Stimulated activated CD4-positive, alpha-beta T cell treated with anti-CD3 and anti-CD28 coated beads, Interleukin-1b, Interleukin-23, amount 100 ng/mL, for 1 hour (primary cell): ENCODE results near the gene MAP3K15.
"Not testable (repeated sequence)": the region's sequence is repeated elsewhere in the genome, so short reads cannot be mapped to it uniquely, and the experiment has no call there.

ENCODE experiments used
- DNase-seq, 2 donors: peaks; one replicate each; pipeline ENCODE4 v3.0.0-alpha.2; 2020; ENCODE audit warnings: low read depth in 2 of 2

Gene MAP3K15

GRCh38 chrX:19532709-19533108, 17.4 kb upstream of the MAP3K15 start:
- no peak for DNase-seq

DNA sequence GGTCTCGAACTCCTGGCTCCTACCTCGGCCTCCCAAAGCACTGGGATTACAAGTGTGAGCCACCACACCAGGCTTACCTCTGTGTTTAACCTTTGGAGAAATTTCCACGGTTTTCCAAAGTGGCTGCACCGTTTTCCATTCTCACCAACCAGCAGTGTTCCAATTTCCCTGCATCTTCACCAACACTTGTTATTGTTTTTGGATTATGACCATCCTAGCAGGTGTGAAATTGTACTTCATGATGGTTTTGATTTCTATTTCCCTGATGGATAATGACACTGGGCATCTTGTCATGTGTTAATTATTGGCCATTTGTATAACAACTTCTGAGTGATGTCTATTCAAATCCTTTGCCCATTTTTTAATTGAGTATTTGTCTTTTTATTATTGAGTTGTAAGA, 2.7 kb upstream of the MAP3K15 start:
- DNase-seq, result no peak

DNA sequence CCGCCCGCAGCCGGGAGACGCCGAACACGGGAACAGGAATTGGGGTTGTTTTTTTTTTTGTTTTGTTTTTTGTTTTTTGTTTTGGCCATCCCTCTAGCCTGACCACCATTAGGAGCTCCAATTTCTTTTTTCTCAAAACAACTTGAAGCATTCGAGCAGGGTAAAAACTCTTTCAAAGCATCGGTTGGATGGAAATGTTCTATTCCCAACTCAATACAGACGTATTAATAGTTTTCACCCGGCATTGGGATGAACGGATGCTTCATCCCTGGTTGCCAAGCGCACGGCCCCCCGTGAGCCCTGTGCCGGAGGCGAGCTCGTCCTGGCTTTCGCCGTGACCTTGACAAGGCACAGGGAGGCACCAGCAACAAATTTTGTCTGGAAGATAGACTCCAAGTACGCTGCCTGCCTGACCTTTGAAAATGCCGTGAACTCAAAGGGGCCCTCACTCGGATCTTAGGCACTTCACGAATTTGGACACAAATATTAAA, 352 bp upstream of the MAP3K15 start:
- DNase-seq, result no peak

- no peak for DNase-seq
Measured at GRCh38 chrX:19513383-19513782, 1.9 kb downstream of the MAP3K15 start.

DNA sequence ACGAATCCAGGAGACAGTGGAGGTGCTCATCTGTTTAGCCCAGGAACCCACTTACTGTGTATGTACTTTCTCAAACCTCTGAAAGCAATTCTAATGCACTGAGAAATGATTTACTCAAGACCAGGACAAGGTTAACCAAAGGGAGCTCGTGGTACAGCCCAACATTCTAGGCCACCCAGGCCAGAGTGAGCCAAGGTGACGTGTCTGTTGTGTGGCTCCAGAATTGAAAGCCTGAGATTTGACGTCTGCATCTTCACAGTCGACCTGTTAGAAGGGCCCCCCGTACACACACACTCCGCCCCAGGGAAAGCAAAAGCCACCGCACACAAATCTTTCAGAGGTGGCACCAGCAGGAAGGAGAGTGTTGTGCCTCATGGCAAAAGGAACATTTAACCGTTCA, 2.3 kb downstream of the MAP3K15 start:
- DNase-seq, result no peak

- no peak for DNase-seq
Measured at GRCh38 chrX:19512359-19512758, 2.9 kb downstream of the MAP3K15 start.

GRCh38 chrX:19511796-19512195, 3.5 kb downstream of the MAP3K15 start:
- not testable (repeated sequence) for DNase-seq

DNA sequence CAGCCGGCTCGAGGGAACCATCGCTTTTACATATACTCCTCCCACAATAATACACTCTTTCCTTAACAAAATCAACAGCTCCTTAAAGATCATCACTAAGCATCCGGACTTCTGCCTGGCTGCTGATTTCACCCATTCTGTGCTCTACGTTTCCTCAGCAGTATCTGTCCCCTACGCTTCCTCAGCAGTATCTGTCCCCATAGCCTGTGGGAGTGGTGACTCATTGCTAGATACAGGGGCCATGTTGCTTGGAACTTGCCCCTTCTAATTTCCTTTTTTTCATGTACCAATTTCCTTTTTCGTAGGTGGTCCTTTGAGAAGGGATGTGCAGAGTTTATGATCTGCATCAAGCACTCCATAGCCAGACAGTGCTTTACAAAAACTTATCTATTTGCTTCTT, 18.6 kb downstream of the MAP3K15 start:
- DNase-seq, result no peak

- DNase-seq, result no peak
Measured at GRCh38 chrX:19487520-19488200, 27.6 kb downstream of the MAP3K15 start.

- no peak for DNase-seq
Measured at GRCh38 chrX:19479458-19479857, 35.9 kb downstream of the MAP3K15 start.

GRCh38 chrX:19468383-19468782, 46.9 kb downstream of the MAP3K15 start:
- not testable (repeated sequence) for DNase-seq

DNA sequence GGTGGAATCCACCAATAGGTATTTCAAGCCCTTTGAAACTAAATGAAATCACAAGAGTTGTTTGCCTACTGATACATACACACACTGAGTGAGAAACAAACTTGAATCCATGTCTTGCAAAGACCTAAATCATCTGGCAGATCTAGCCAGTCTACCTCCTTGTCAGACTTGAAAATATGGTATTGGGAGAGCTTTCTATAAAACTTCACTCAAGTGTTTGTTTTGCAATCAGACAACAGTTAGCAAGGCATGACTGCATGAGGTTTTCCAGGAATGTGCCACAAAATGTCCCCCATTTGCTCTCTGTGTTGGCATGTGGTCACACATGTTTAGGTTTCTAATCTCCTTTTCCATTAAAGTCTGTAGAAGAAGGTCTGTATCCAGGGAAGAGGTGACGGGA, 52.4 kb downstream of the MAP3K15 start:
- DNase-seq, result no peak

- DNase-seq, result no peak
Measured at GRCh38 chrX:19462231-19462630, 53.1 kb downstream of the MAP3K15 start.

DNA sequence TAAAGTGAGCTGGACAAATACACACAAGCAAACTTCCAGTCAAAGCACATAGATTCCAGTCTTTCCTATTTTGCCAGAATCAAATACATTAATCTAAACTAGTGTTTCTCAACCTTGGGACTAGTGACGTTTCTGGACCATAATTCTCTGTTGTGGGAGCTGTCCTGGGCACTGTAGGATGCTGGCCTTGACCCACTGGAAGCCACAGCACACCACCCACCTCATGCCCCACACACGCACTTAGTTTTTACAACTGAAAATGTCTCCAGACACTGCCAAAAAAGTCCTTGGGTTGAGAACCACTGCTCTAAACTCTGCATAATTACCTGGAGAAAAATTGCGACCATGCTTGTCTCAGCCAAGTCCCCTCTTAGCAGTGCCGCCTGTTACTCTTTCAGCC, 57.6 kb downstream of the MAP3K15 start:
- DNase-seq, result no peak

- DNase-seq, result no peak
Measured at GRCh38 chrX:19448077-19448476, 67.2 kb downstream of the MAP3K15 start.

- no peak for DNase-seq
Measured at GRCh38 chrX:19446397-19446796, 68.9 kb downstream of the MAP3K15 start.

DNA sequence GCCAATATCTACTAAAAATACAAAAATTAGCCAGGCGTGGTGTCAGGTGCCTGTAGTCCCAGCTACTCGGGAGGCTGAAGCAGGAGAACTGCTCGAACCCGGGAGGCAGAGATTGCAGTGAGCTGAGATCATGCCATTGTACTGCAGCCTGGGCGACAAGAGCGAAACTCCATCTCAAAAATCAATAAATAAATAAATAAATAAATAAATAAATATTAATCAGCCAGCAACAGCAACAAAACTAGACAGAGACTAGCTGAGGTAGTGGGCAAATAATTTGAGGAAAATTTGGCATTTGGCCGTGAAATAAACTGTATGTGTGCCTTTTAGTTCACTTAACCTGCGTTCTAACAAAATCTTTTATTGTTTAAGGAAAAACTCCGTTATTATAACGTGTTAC, 69.5 kb downstream of the MAP3K15 start:
- DNase-seq, result not testable (repeated sequence)

DNA sequence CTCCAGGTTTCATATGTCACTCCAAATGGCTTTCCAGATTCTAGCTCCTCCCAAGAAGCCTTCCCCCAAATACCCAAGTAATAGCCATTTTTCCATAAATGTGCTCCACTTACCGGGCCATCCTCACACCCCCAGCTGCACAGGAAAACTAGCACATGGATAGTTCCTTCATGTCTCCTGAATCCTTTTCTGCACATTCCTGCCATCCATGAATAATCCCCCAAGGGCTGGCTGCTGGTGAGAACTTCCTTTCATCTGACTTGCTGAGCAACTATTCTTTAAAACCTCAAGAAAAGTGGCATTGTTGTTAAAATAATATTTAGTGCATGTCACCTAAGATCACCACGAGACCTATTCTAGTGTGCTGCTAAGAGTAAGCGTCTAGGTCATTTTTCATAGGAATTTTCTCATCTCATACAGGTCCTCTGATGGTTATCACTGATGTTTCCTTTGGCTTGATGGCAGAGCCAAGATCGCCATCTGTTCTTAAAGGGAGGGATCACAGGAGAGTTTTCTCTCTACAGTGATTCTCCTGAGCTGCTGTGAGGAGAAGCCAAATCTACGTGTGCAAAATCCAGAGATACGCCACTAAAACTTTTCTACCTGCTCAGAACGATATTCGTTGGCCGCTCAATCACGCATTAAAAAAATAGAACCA, 71.3 kb downstream of the MAP3K15 start:
- no peak for DNase-seq

DNA sequence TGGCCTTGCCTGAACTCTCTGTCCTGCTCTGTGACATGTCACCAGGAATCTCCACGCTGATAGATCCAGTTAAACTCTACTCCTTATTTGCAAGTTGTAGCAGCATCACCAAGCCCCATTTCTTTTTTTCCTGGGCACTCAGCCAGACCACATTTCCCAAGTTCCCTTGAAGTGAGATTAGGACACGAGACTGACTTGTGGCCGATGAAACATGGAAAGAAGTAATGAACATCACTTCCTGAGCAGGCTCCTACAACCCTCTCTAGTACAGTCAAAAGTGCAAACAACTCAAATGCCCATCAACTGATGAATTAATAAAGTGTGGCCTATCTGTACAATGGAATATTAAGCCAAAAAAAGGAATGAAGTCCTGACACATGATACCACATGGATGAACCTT, 74.6 kb downstream of the MAP3K15 start:
- no peak for DNase-seq

DNA sequence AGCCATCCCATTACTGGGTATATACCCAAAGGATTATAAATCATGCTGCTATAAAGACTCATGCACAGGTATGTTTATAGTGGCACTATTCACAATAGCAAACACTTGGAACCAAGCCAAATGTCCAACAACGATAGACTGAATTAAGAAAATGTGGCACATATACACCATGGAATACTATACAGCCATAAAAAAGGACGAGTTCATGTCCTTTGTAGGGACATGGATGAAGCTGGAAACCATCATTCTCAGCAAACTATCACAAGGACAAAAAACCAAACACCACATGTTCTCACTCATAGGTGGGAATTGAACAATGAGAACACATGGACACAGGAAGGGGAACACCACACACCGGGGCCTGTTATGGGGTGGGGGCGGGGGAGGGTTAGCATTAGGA, 92.6 kb downstream of the MAP3K15 start:
- not testable (repeated sequence) for DNase-seq

DNA sequence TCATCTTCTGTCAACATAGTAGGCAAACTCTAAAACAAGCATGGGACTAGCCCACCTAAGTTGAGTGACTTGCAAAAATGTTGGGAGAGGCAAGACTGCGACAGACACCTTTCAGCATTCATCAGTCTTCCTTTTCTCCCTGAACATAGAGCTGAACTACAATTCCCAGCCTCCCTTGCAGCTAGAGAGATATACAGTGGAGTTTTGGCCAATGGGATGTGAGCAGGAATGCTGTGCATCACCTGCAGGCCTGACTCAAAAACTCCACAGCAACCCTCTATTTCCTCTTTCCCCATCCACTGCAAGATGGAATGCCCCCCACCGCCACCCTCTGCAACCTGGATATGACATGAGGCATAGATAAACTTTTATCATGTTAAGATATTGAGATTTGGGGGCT, 105.0 kb downstream of the MAP3K15 start:
- DNase-seq, result no peak

DNA sequence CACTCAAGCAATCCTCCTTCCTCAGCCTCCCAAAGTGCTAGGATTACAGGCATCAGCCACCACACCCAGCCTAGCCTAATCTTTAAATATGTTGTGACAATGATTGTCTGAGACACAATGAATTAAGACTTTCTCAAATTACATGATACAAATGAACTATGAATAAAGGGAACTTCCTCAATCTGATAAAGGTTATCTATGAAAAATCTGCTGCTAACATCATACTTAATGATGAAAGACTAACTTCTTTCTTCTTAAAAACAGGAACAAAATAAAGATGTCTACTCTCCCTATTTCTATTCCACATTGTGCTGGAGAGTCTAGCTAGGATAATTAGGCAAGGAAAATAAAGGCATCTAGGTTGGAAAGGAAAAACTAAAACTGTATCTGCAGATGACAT, 111.6 kb downstream of the MAP3K15 start:
- no peak for DNase-seq

DNA sequence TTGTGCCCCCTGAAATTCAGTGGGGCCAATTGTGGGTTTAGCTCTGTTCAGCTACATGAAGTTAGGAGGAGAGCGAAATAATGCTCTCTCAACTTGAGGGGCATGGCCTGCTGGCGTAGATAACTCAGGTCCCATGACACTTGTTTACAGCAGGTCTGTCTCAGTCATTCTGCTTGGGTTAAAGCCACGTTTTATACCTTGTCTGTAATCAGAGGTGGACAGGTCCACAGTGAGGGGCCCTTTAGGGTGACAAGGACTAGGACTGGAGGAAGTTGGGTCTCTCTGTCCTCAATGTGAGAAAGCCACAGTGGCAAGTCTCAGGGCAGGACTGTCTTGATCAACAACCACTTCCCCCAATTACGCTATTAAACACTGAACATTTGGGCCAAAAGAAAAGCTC, 122.6 kb downstream of the MAP3K15 start:
- DNase-seq, result no peak

GRCh38 chrX:19392078-19392477, 123.2 kb downstream of the MAP3K15 start:
- DNase-seq, result no peak
